Keratinocyte (primary cell): Measurements from ENCODE around the gene TDRKH. TPM values are rescaled to one million over a fixed set of nuclear protein-coding genes. Genes with fewer than 3 reads are reported as not detected.

ENCODE experiments used
- DNase-seq: peaks from one replicate; pipeline ENCODE4 v3.0.0-alpha.2; 2011; ENCODE audit warnings: low read depth, missing footprints, low spot score
- FAIRE-seq: peaks from 2 replicates; lab custom pipeline; 2011; peaks lifted over from hg19 to GRCh38; lab: Jason Lieb, UNC
- H2AFZ ChIP-seq: 2 replicates; pipeline ENCODE4 v1.6.0; 2012; ENCODE audit warnings: low read length, control low read depth, inconsistent platforms; ENCODE audit not compliant: control insufficient read depth
- H3K27ac ChIP-seq: 2 replicates; pipeline ENCODE4 v1.5.1; 2011; ENCODE audit warnings: low read length; ENCODE audit not compliant: control insufficient read depth, insufficient read depth
- H3K27me3 ChIP-seq: 3 replicates; pipeline ENCODE4 v1.6.0; 2011; ENCODE audit warnings: low read length; ENCODE audit not compliant: control insufficient read depth, insufficient read depth; ENCODE audit errors: extremely low read depth
- H3K36me3 ChIP-seq, 2 experiments: 2 replicates in 1 of 2; 3 replicates in 1 of 2; pipeline ENCODE4 v1.5.1; 2011; ENCODE audit warnings: low read length in 2 of 2, mild to moderate bottlenecking in 1 of 2; ENCODE audit not compliant: control insufficient read depth in 2 of 2, insufficient read depth in 2 of 2; ENCODE audit errors: extremely low read depth in 1 of 2
- H3K4me1 ChIP-seq: 3 replicates; pipeline ENCODE4 v1.5.1; 2011; ENCODE audit warnings: low read length; ENCODE audit not compliant: control insufficient read depth, insufficient read depth; ENCODE audit errors: extremely low read depth
- H3K4me2 ChIP-seq: 3 replicates; pipeline ENCODE4 v1.6.0; 2011; ENCODE audit warnings: low read depth, low read length; ENCODE audit not compliant: control insufficient read depth, insufficient read depth; ENCODE audit errors: extremely low read depth
- H3K4me3 ChIP-seq, 3 experiments: fragments of 200-600 bp in 1 of 3; sonication (generic) in 1 of 3; 2 replicates in 2 of 3; 3 replicates in 1 of 3; pipeline ENCODE4 v1.5.1; 2011 to 2016; ENCODE audit warnings: low read length in 3 of 3, mild to moderate bottlenecking in 3 of 3, control low read depth in 2 of 3, inconsistent platforms in 1 of 3, low read depth in 1 of 3, mixed read lengths in 1 of 3, mixed run types in 1 of 3, moderate library complexity in 1 of 3; ENCODE audit not compliant: control insufficient read depth in 2 of 3, insufficient read depth in 2 of 3; ENCODE audit errors: extremely low read depth in 1 of 3
- H3K79me2 ChIP-seq: 2 replicates; pipeline ENCODE4 v1.6.0; 2012; ENCODE audit warnings: low read length; ENCODE audit not compliant: control insufficient read depth, insufficient read depth
- H3K9ac ChIP-seq: 3 replicates; pipeline ENCODE4 v1.6.0; 2011; ENCODE audit warnings: low read length; ENCODE audit not compliant: control insufficient read depth, insufficient read depth; ENCODE audit errors: extremely low read depth
- H3K9me1 ChIP-seq: 3 replicates; pipeline ENCODE4 v1.6.0; 2011; ENCODE audit warnings: low read length; ENCODE audit not compliant: control insufficient read depth, insufficient read depth; ENCODE audit errors: extremely low read depth
- H3K9me3 ChIP-seq: 2 replicates; pipeline ENCODE4 v1.5.1; 2012; ENCODE audit warnings: low read depth, low read length; ENCODE audit not compliant: control insufficient read depth
- H4K20me1 ChIP-seq: 3 replicates; pipeline ENCODE4 v1.6.0; 2011; ENCODE audit warnings: low read length; ENCODE audit not compliant: control insufficient read depth, insufficient read depth; ENCODE audit errors: extremely low read depth
- CTCF ChIP-seq, 3 experiments: IDR thresholded peaks in 1 of 3; conservative IDR thresholded peaks in 1 of 3; optimal IDR thresholded peaks in 1 of 3; 2 replicates in 2 of 3; 3 replicates in 1 of 3; pipeline versions ENCODE3 to v1.5.1; 2011; ENCODE audit warnings: low read length in 3 of 3, mild to moderate bottlenecking in 3 of 3, moderate library complexity in 2 of 3, control low read depth in 1 of 3, inconsistent platforms in 1 of 3; ENCODE audit not compliant: insufficient read depth in 2 of 3; ENCODE audit errors: extremely low read depth in 1 of 3
- EZH2 ChIP-seq: IDR thresholded peaks from one replicate; pipeline ENCODE4 v1.6.1; 2012; ENCODE audit warnings: inconsistent platforms, mild to moderate bottlenecking, low read length, moderate library complexity
- dilution Hi-C: fragments of 300-500 bp; cut with MboI; formaldehyde crosslinking; loops from one replicate; pipeline ENCODE4 v1.7.0; 2020; ENCODE audit warnings: low sequenced_read_pairs; ENCODE audit not compliant: extremely low pct_ligation_motif_present
- polyA plus RNA-seq, 5 experiments: library from polyadenylated mRNA; depleted of rRNA in 3 of 5; stranded (reverse) in 3 of 5; stranded (forward) in 1 of 5; unstranded in 1 of 5; fragments of >200 nt; gene quantifications; 1 replicate in 1 of 5; 2 replicates in 3 of 5; 3 replicates in 1 of 5; pipeline versions ENCODE4 v1.2.1 to v1.2.3, GENCODE V29; 2011 to 2012; ENCODE audit warnings: missing spikeins in 2 of 5, low read depth in 1 of 5, low replicate concordance in 1 of 5
- small RNA-seq, 3 experiments: library from RNA; depleted of rRNA; stranded (forward); fragments of <200 nt; gene quantifications; one replicate each; pipeline ENCODE3, GENCODE V24; 2012; ENCODE audit warnings: low read depth in 3 of 3, low replicate concordance in 1 of 3; ENCODE audit not compliant: insufficient read length in 3 of 3

Gene TDRKH
- polyA plus RNA-seq, 1 donor (not counting 4 experiments of a cell fraction or from before 2014, with no cell fraction given) = 9.7 TPM

- Histone ChIP-seq H3K27ac (no peak overlapping the region), H3K9me1 (no peaks in the 10 kb centered on the region), H2AFZ (no peak overlapping the region), H3K4me3 (no peak overlapping the region), H3K4me1 (no peaks in the 10 kb centered on the region), H3K9me3 (no peaks in the 10 kb centered on the region), H3K27me3 (no peaks in the 10 kb centered on the region), H4K20me1 (no peaks in the 10 kb centered on the region), H3K79me2 (no peaks in the 10 kb centered on the region), H3K36me3 (no peaks in the 10 kb centered on the region), H3K4me2 (no peak overlapping the region), H3K9ac (no peak overlapping the region)
- TF ChIP-seq CTCF (optimal IDR thresholded peaks at IDR 0.05 in 1 of 3, IDR thresholded peaks at IDR 0.05 in 1 of 3, conservative IDR thresholded peaks at IDR 0.05 in 1 of 3; ENCODE audit: extremely low read depth in 1 of 3, insufficient read depth in 2 of 3, low read length in 3 of 3) = no peak
- TF ChIP-seq EZH2 = no peak
- DNase-seq = no peak
- dilution Hi-C loops = no loop called here
- no peak for FAIRE-seq
Measured at GRCh38 chr1:151728151-151729054, 61.9 kb downstream of the TDRKH start.

GRCh38 chr1:151723726-151724370, 66.5 kb downstream of the TDRKH start:
- no peaks in the 10 kb centered on the region for H3K9me3 ChIP-seq
- H3K9me1 ChIP-seq = no peaks in the 10 kb centered on the region
- no peak overlapping the region for H3K27ac ChIP-seq
- no peak for FAIRE-seq
- TF ChIP-seq EZH2 (no peak), CTCF (optimal IDR thresholded peaks at IDR 0.05 in 1 of 3, IDR thresholded peaks at IDR 0.05 in 1 of 3, conservative IDR thresholded peaks at IDR 0.05 in 1 of 3; ENCODE audit: extremely low read depth in 1 of 3, insufficient read depth in 2 of 3, low read length in 3 of 3) (no peak)
- no peaks in the 10 kb centered on the region for H3K79me2 ChIP-seq
- DNase-seq = no peak
- H3K4me1 ChIP-seq = peaks cover 4% of the 10 kb centered on the region
- H3K27me3 ChIP-seq = peaks cover 32% of the 10 kb centered on the region
- H3K4me2 ChIP-seq = no peak overlapping the region
- H4K20me1 ChIP-seq = no peaks in the 10 kb centered on the region
- H2AFZ ChIP-seq = no peak overlapping the region
- no peak overlapping the region for H3K4me3 ChIP-seq
- no peaks in the 10 kb centered on the region for H3K36me3 ChIP-seq
- no peak overlapping the region for H3K9ac ChIP-seq
- dilution Hi-C loops = no loop called here

Small RNA genes lying within 50 kb of the gene (small RNA-seq; reads per million reads assigned to genes)
- 0 reads per million in 3 experiments for gene RNU6-662P

Other genes with a start within 250 kb of the TDRKH start
- gene SNX27, start 178.4 kb downstream of the TDRKH start, polyA plus RNA-seq = 10.2 to 17.3 TPM (median 15.7 TPM) in 3 replicates
- not detected in 3 replicates for gene CELF3, start 73.7 kb downstream of the TDRKH start, polyA plus RNA-seq
- not detected in 3 replicates for gene RIIAD1, start 69.0 kb downstream of the TDRKH start, polyA plus RNA-seq
- gene MRPL9, start 27.0 kb downstream of the TDRKH start, polyA plus RNA-seq = 73.7 to 125 TPM (median 75.0 TPM) in 3 replicates
- not detected in 3 replicates for gene LINGO4, start 14.9 kb upstream of the TDRKH start, polyA plus RNA-seq
- gene RORC, start 41.3 kb upstream of the TDRKH start, polyA plus RNA-seq = 0.05 to 0.13 TPM (median 0.12 TPM) in 3 replicates
- 0.05 to 0.08 TPM (median 0.05 TPM) in 3 replicates for gene C2CD4D, start 49.3 kb upstream of the TDRKH start, polyA plus RNA-seq
- 0.18 to 0.61 TPM (median 0.19 TPM) in 3 replicates for gene THEM5, start 63.2 kb upstream of the TDRKH start, polyA plus RNA-seq
- 20.1 to 23.3 TPM (median 20.2 TPM) in 3 replicates for gene THEM4, start 119.0 kb upstream of the TDRKH start, polyA plus RNA-seq
- gene S100A10, start 203.4 kb upstream of the TDRKH start, polyA plus RNA-seq = 762 to 1,688 TPM (median 1,061 TPM) in 3 replicates
- gene S100A11, start 246.5 kb upstream of the TDRKH start, polyA plus RNA-seq = 3,230 to 4,658 TPM (median 4,125 TPM) in 3 replicates